ENCODE data around the gene ARHGAP45.

DNA sequence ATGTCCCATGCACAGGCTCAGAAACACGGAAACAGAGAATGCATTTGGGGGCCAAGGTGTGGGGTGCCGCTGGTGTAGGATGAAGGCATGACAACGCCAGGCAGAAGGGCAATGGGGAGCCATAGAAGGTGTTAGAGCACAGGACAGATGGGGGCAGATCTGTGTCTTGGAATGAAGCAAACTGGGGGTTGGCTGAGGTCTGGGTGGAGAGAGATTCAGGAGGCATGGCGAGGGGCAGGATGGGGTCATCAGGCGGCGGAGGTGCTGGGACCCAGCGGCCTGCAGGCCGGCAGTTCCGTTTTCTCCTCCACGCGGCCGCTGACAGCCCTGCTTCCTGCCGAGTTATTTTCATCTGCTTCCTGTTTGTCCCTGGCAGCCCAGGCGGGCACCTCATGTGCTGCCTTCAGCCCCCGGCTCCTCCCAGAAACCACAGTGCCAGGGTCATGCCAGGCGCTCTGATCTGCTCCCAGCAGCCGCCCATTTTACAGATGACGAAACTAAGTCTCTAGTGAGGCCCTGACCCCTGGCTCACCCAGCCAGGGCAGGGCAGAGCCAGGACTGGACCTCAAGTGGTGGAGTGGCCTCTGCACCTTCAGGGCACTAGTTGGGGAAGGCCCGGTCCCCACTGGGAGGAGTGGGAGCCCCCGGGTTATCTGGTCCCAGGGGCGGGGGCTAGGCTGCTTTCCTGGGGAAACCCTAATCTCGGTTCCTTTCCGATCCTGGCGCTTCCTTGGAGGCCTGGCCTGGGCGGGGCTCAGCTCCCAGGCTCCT, 2.2 kb downstream of the ARHGAP45 start:
- TF ChIP-seq, protein P1, sequence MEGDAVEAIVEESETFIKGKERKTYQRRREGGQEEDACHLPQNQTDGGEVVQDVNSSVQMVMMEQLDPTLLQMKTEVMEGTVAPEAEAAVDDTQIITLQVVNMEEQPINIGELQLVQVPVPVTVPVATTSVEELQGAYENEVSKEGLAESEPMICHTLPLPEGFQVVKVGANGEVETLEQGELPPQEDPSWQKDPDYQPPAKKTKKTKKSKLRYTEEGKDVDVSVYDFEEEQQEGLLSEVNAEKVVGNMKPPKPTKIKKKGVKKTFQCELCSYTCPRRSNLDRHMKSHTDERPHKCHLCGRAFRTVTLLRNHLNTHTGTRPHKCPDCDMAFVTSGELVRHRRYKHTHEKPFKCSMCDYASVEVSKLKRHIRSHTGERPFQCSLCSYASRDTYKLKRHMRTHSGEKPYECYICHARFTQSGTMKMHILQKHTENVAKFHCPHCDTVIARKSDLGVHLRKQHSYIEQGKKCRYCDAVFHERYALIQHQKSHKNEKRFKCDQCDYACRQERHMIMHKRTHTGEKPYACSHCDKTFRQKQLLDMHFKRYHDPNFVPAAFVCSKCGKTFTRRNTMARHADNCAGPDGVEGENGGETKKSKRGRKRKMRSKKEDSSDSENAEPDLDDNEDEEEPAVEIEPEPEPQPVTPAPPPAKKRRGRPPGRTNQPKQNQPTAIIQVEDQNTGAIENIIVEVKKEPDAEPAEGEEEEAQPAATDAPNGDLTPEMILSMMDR (IDR thresholded peaks at IDR 0.05), result no peak
- no peak for TF ChIP-seq POLR2A (IDR thresholded peaks at IDR 0.05)
